Thymus (tissue), 11 donors: ENCODE data around the gene ZNF362. TPM values are rescaled to one million over a fixed set of nuclear protein-coding genes. Genes with fewer than 3 reads are reported as not detected.
A peak's percentile ranks its signal among the peaks of the same experiment; 100 is the strongest.

Experiments used
- DNase-seq, 9 donors: peaks; one replicate each; pipeline ENCODE4 v3.0.0-alpha.2; 2013; ENCODE audit warnings: low spot score in 9 of 9, low read depth in 6 of 9, missing footprints in 1 of 9
- H3K27ac ChIP-seq, 2 donors: one replicate each; pipeline ENCODE4 v1.5.1; 2013; ENCODE audit warnings: control low read depth in 1 of 2, low read depth in 1 of 2, low read length in 1 of 2, mild to moderate bottlenecking in 1 of 2, moderate library complexity in 1 of 2
- H3K27me3 ChIP-seq, 2 donors: one replicate each; pipeline ENCODE4 v1.5.1; 2013; ENCODE audit warnings: low read length in 1 of 2; ENCODE audit not compliant: control insufficient read depth in 2 of 2, insufficient read depth in 1 of 2
- H3K36me3 ChIP-seq, 2 donors: one replicate each; pipeline ENCODE4 v1.5.1; 2013; ENCODE audit warnings: low read length in 1 of 2, mild to moderate bottlenecking in 1 of 2, moderate library complexity in 1 of 2; ENCODE audit not compliant: control insufficient read depth in 2 of 2, insufficient read depth in 2 of 2
- H3K4me1 ChIP-seq, 2 donors: one replicate each; pipeline ENCODE4 v1.5.1; 2013; ENCODE audit warnings: low read length in 2 of 2; ENCODE audit not compliant: control insufficient read depth in 2 of 2, insufficient read depth in 2 of 2
- H3K4me3 ChIP-seq, 2 donors: one replicate each; pipeline ENCODE4 v1.5.1; 2013; ENCODE audit warnings: low read length in 2 of 2, control low read depth in 1 of 2, mild to moderate bottlenecking in 1 of 2
- H3K9me3 ChIP-seq, 2 donors: one replicate each; pipeline ENCODE4 v1.5.1; 2013; ENCODE audit warnings: low read length in 1 of 2, mild to moderate bottlenecking in 1 of 2; ENCODE audit not compliant: control insufficient read depth in 2 of 2, insufficient read depth in 1 of 2
- WGBS: extraction: QIAGEN DNeasy Blood & Tissue Kit; methylation state at CpG from one replicate; pipeline ENCODE4 v1.1.7; 2013; 5-methylcytosine and 5-hydroxymethylcytosine counted together
- polyA plus RNA-seq: library from polyadenylated mRNA; stranded (reverse); fragments of 200-250 nt; gene quantifications from one replicate; pipeline ENCODE4 v1.2.3, GENCODE V29; 2013
- total RNA-seq: library from RNA; stranded (reverse); fragments of 120-200 nt; gene quantifications from one replicate; pipeline ENCODE4 v1.2.4, GENCODE V29; 2013
- donor health status: healthy.

Gene ZNF362
- total and polyA plus RNA-seq, 2 donors, result 11.0 to 18.3 TPM

DNA sequence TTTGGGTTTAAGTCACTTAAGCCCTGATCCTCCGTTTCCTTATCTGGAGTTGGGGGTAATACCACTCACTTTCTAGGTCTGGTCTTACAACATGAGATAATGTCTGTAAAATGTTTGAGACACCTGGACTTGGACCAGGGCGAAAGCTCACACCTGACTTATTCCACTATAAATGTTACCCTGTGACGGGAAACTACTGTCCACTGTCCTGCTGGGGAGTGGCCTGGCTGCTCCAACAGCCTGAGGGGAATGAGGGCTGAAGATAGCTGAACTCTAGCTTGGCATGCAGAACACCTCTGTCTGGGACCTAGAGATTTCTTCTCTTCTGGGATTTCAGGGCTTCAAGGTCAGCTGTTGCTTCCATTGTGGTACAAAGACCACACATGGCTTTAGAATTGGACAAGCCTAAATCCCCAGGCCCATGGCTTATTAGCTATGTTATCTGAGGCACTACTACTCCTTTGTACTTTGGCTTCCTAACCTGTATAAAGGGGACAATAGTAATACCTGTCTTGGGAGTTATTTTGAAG lies 74.1 kb downstream of the ZNF362 start:
- DNase-seq, result no peak
- Histone ChIP-seq H3K36me3 (peaks cover 86 to 87% of the 10 kb centered on the region in 2 donors), H3K4me3 (no peak overlapping the region), H3K27ac (no peak overlapping the region), H3K9me3 (no peaks in the 10 kb centered on the region), H3K27me3 (no peaks in the 10 kb centered on the region), H3K4me1 (peaks cover 14 to 31% of the 10 kb centered on the region in 2 donors)
- 100% methylated on average over 3 of the region's 3 CpGs for WGBS

GRCh38 chr1:33330906-33331305 lies 74.6 kb downstream of the ZNF362 start:
- Histone ChIP-seq H3K27me3 (no peaks in the 10 kb centered on the region), H3K4me1 (peaks cover 14 to 31% of the 10 kb centered on the region in 2 donors), H3K27ac (no peak overlapping the region), H3K9me3 (no peaks in the 10 kb centered on the region), H3K4me3 (no peak overlapping the region), H3K36me3 (peaks cover 81 to 83% of the 10 kb centered on the region in 2 donors)
- WGBS, result 99% methylated on average over 7 of the region's 7 CpGs
- no peak for DNase-seq

GRCh38 chr1:33331444-33332356 lies 75.4 kb downstream of the ZNF362 start:
- Histone ChIP-seq H3K27me3 (no peaks in the 10 kb centered on the region), H3K36me3 (peaks cover 73 to 76% of the 10 kb centered on the region in 2 donors), H3K9me3 (no peaks in the 10 kb centered on the region), H3K4me1 (peaks cover 14 to 31% of the 10 kb centered on the region in 2 donors), H3K4me3 (no peak overlapping the region), H3K27ac (peak overlapping the region in 1 of 2 donors; percentile 30)
- 67% methylated on average over 10 of the region's 10 CpGs for WGBS
- DNase-seq, result peak in 6 of 9 donors; percentile 40 to 84 (median 60)

DNA sequence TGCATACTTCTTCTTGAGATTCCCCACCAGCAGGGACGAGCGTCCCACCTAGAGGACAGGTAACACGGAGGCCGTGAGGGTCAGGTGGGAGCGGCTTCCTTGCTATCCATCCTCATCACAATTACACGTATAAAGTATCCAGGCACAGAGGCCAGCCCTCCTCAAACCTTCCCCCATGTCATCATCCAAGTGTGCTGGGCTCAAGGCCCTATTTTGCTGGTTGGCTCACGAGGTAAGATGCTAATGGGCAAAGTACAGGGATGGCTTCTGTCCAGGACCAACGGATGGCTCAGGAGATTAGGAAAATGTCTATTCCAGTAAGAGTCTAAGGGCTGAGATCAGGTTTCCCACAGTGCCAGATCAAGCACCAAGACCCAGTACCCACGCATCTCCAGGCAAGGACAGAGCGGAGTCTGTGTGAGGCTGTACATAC lies 76.1 kb downstream of the ZNF362 start:
- H3K4me3 ChIP-seq, result no peak overlapping the region
- 96% methylated on average over 10 of the region's 10 CpGs for WGBS
- H3K9me3 ChIP-seq, result no peaks in the 10 kb centered on the region
- peaks cover 66 to 70% of the 10 kb centered on the region in 2 donors for H3K36me3 ChIP-seq
- H3K4me1 ChIP-seq, result peaks cover 16 to 32% of the 10 kb centered on the region in 2 donors
- no peak overlapping the region for H3K27ac ChIP-seq
- no peaks in the 10 kb centered on the region for H3K27me3 ChIP-seq
- no peak for DNase-seq

DNA sequence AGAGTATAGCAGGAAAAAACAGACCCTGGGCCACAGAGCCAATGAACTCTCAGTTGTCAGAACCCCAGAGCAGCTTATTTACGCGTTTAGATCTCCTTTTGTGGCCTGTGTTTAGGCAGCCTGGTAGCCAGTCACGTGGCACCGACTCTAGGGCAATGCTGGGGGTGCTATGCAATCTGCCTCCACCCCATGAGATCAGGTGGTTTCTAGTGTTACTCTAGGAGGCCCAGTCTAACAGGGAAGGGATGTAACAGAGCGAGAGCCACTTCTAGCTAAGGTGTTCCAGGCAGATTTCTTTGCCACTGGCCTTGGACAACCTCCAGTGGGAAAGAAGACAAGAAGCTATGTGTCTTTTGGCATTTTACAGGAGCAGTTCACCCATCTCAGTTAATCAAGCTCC lies 76.6 kb downstream of the ZNF362 start:
- WGBS, result 97% methylated on average over 5 of the region's 5 CpGs
- H3K27ac ChIP-seq, result no peak overlapping the region
- H3K27me3 ChIP-seq, result no peaks in the 10 kb centered on the region
- H3K36me3 ChIP-seq, result peaks cover 61 to 65% of the 10 kb centered on the region in 2 donors
- H3K4me1 ChIP-seq, result peaks cover 16 to 35% of the 10 kb centered on the region in 2 donors
- no peak overlapping the region for H3K4me3 ChIP-seq
- H3K9me3 ChIP-seq, result no peaks in the 10 kb centered on the region
- DNase-seq, result no peak

DNA sequence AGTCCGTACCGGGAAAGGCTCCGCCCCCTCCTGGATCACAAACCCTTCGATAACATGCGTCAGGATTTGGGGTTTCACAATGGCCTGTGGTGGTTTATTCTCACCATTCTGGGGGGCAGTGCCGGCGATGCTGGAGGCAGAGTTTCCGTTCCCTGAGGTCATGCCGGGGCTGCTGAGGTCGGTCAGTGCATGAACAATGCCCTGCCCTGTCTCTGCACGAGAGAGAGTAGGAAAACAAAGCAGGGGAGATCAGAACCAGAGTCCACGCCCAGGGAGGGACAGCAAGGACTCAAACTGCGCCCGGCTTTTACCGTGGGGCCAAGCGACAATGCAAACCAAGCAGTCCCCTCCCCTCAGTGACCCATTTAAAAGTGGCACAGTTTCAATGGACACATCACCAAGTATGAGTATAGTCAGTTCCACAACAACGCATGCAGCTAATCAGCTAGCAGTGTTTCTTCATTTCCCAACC lies 77.8 kb downstream of the ZNF362 start:
- H3K4me1 ChIP-seq, result peaks cover 16 to 41% of the 10 kb centered on the region in 2 donors
- H3K4me3 ChIP-seq, result no peak overlapping the region
- no peaks in the 10 kb centered on the region for H3K27me3 ChIP-seq
- no peak for DNase-seq
- no peaks in the 10 kb centered on the region for H3K9me3 ChIP-seq
- 95% methylated on average over 17 of the region's 17 CpGs for WGBS
- H3K36me3 ChIP-seq, result peaks cover 49 to 52% of the 10 kb centered on the region in 2 donors
- H3K27ac ChIP-seq, result no peak overlapping the region

- no peak overlapping the region for H3K27ac ChIP-seq
- WGBS, result 50% methylated on average over 4 of the region's 4 CpGs
- DNase-seq, result peak in 1 of 9 donors; percentile 58
- peaks cover 40 to 46% of the 10 kb centered on the region in 2 donors for H3K36me3 ChIP-seq
- no peaks in the 10 kb centered on the region for H3K27me3 ChIP-seq
- H3K4me3 ChIP-seq, result no peak overlapping the region
- H3K4me1 ChIP-seq, result peaks cover 16 to 46% of the 10 kb centered on the region in 2 donors
- H3K9me3 ChIP-seq, result no peaks in the 10 kb centered on the region
Measured at GRCh38 chr1:33335020-33335419, 78.7 kb downstream of the ZNF362 start.

DNA sequence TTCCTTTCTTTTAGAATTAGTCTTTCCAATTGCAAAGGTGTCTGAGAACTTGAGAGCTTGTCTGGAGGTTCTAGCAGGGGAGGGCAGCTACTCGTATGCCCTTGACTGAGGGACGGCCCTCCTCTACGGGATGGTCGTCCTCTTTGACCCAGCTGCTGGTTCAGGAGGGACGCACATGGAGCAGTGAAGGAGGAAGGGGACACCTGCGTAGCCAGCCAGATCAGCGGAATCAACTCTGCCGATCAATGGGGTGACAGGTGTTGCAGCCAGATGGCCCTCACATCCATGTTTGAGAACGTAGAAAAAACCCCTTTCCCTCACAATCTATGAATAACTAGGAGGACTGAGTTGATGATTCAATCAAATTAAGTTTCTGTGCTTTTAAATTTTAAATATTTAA lies 80.3 kb downstream of the ZNF362 start:
- Histone ChIP-seq H3K27ac (no peak overlapping the region), H3K27me3 (no peaks in the 10 kb centered on the region), H3K4me3 (no peak overlapping the region), H3K4me1 (peaks cover 15 to 38% of the 10 kb centered on the region in 2 donors), H3K36me3 (peaks cover 28 to 38% of the 10 kb centered on the region in 2 donors), H3K9me3 (no peaks in the 10 kb centered on the region)
- 82% methylated on average over 9 of the region's 9 CpGs for WGBS
- no peak for DNase-seq

GRCh38 chr1:33337441-33337840 lies 81.1 kb downstream of the ZNF362 start:
- Histone ChIP-seq H3K27ac (no peak overlapping the region), H3K9me3 (no peaks in the 10 kb centered on the region), H3K27me3 (no peaks in the 10 kb centered on the region), H3K36me3 (peaks cover 25 to 33% of the 10 kb centered on the region in 2 donors), H3K4me3 (no peak overlapping the region), H3K4me1 (peaks cover 8 to 36% of the 10 kb centered on the region in 2 donors)
- no peak for DNase-seq
- 82% methylated on average over 6 of the region's 6 CpGs for WGBS
